Neural cell (in vitro differentiated cells): ENCODE results near the gene CFAP97D1.

Experiments
- CTCF ChIP-seq: fragments of 450-650 bp; IDR thresholded peaks from 2 replicates; pipeline ENCODE4 v1.5.1; 2014; ENCODE audit warnings: antibody characterized with exemption, mild to moderate bottlenecking, moderate library complexity; ENCODE audit not compliant: poor library complexity, severe bottlenecking
- EP300 ChIP-seq: fragments of 450-650 bp; conservative IDR thresholded peaks from 2 replicates; pipeline ENCODE4 v1.6.1; 2014; ENCODE audit warnings: antibody characterized with exemption, mild to moderate bottlenecking, moderate library complexity; ENCODE audit not compliant: poor library complexity, severe bottlenecking
- EZH2 ChIP-seq: fragments of 200-600, 300-800 bp; shearing (Covaris generic), sonication (generic); IDR thresholded peaks from 2 replicates; pipeline ENCODE4 v1.6.1; 2014; ENCODE audit warnings: antibody characterized with exemption, low read length, borderline replicate concordance, mild to moderate bottlenecking; ENCODE audit not compliant: insufficient read depth, poor library complexity, severe bottlenecking
- POLR2AphosphoS5 ChIP-seq: IDR thresholded peaks from 2 replicates; pipeline ENCODE4 v1.6.1; 2012
- RAD21 ChIP-seq: fragments of 450-650 bp; conservative IDR thresholded peaks from 2 replicates; pipeline ENCODE4 v1.6.1; 2014; ENCODE audit warnings: antibody characterized with exemption, mild to moderate bottlenecking, moderate library complexity
- REST ChIP-seq: IDR thresholded peaks from 2 replicates; pipeline ENCODE4 v1.6.1; 2012; ENCODE audit warnings: borderline replicate concordance
- SMC3 ChIP-seq: fragments of 450-650 bp; conservative IDR thresholded peaks from 2 replicates; pipeline ENCODE4 v1.6.1; 2014; ENCODE audit warnings: antibody characterized with exemption, mild to moderate bottlenecking, moderate library complexity; ENCODE audit not compliant: poor library complexity
- TAF1 ChIP-seq: IDR thresholded peaks from 2 replicates; pipeline ENCODE4 v1.6.1; 2012; ENCODE audit warnings: low read depth

GRCh38 chr17:43801844-43802243, 21.6 kb downstream of the CFAP97D1 start:
- TF ChIP-seq POLR2AphosphoS5 (no peak), CTCF (no peak), REST (no peak), RAD21 (no peak), EZH2 (no peak), TAF1 (no peak), SMC3 (no peak), EP300 (no peak)
